GM10266 (cell line): ENCODE measurements around the gene DBNDD1.
"Not testable (repeated sequence)": the region's sequence is repeated elsewhere in the genome, so short reads cannot be mapped to it uniquely, and the experiment has no call there.

Experiments used
- DNase-seq: peaks from one replicate; pipeline ENCODE4 v3.0.0; 2012; ENCODE audit errors: extremely low spot score
- TF ChIP-seq, protein P1 (sequence below): IDR thresholded peaks from 2 replicates; pipeline ENCODE4 v1.5.1; 2012; ENCODE audit warnings: mild to moderate bottlenecking, low read depth; ENCODE audit not compliant: control insufficient read depth, insufficient read depth; ENCODE audit errors: missing control alignments

DBNDD1 gene

DNA sequence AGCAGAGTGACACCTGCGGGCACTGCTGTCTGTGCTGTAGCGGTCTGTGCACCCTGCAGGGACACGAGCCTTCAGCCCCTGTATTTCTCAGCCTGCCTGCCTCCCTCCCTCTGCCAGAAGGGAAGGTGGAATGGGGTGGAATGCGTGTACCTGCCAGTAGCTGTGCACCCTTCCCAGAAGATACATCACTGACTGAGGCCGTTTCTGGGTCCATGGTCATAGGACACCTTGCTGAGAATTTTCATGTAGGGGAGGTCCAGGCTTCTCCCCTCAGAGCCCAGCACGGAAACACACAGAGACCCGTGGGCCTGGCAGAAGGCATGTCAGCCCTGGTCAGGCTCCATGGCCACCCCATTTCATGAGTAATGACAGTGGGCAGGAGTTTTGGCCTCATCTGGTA, 16.5 kb downstream of the DBNDD1 start:
- TF ChIP-seq, protein P1, sequence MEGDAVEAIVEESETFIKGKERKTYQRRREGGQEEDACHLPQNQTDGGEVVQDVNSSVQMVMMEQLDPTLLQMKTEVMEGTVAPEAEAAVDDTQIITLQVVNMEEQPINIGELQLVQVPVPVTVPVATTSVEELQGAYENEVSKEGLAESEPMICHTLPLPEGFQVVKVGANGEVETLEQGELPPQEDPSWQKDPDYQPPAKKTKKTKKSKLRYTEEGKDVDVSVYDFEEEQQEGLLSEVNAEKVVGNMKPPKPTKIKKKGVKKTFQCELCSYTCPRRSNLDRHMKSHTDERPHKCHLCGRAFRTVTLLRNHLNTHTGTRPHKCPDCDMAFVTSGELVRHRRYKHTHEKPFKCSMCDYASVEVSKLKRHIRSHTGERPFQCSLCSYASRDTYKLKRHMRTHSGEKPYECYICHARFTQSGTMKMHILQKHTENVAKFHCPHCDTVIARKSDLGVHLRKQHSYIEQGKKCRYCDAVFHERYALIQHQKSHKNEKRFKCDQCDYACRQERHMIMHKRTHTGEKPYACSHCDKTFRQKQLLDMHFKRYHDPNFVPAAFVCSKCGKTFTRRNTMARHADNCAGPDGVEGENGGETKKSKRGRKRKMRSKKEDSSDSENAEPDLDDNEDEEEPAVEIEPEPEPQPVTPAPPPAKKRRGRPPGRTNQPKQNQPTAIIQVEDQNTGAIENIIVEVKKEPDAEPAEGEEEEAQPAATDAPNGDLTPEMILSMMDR = no peak
- DNase-seq = no peak

- no peak for DNase-seq
Measured at GRCh38 chr16:90001761-90002503, 17.3 kb downstream of the DBNDD1 start.

GRCh38 chr16:90000733-90001427, 18.4 kb downstream of the DBNDD1 start:
- no peak for DNase-seq
- TF ChIP-seq, protein P1 = no peak

More at GRCh38 chr16:90001761-90002503, 17.3 kb downstream of the DBNDD1 start:
- TF ChIP-seq, protein P1 = no peak

GRCh38 chr16:89999831-90000574, 19.3 kb downstream of the DBNDD1 start:
- TF ChIP-seq, protein P1 = no peak
- no peak for DNase-seq

DNA sequence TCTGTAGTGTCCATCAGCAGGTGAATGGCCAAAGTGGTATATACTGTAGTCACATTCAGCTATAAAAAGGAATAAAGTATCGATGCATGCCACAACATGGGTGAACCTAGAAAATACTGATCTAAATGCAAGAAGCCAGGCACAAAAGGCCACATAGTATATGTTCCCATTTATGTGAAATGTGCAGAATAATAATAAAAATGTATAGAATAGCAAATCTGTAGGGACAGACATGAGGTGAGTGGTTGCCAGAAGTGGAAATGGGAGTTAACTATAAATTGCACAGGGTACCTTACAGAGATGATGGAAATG, 23.1 kb downstream of the DBNDD1 start:
- TF ChIP-seq, protein P1 = no peak
- DNase-seq = no peak

GRCh38 chr16:89995475-89996177, 23.6 kb downstream of the DBNDD1 start:
- DNase-seq = not testable (repeated sequence)

GRCh38 chr16:89994721-89995474, 24.4 kb downstream of the DBNDD1 start:
- DNase-seq = not testable (repeated sequence)

DNA sequence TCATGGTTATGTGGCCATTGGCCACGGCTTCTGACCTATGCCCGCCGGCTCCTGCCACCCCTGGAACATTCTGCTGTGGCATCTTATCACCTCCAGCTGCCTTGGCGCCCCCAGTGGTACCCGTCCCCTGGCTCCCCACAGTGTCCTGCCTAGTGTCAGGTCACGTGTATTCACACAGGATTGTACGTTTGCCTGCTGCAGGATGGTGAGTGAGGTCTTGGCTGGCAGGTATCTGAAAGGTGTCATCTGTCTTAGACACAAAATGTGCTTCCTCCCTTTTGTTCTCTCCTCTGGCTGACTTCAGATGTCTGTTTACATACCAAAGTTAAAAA, 24.9 kb downstream of the DBNDD1 start:
- TF ChIP-seq, protein P1 = no peak
- no peak for DNase-seq
